Activated naive CD8-positive, alpha-beta T cell treated with anti-CD3 and anti-CD28 coated beads, Interleukin-2, amount 50 U/mL, for 16 hours (primary cell): Measurements from ENCODE around the gene ATP2C2.
"Not testable (repeated sequence)": the region's sequence is repeated elsewhere in the genome, so short reads cannot be mapped to it uniquely, and the experiment has no call there.

ENCODE experiments used
- DNase-seq: peaks from one replicate; pipeline ENCODE4 v3.0.0-alpha.2; 2020; ENCODE audit warnings: low read depth, low spot score

ATP2C2 gene

GRCh38 chr16:84340325-84341040, 27.9 kb upstream of the ATP2C2 start:
- DNase-seq, result no peak

- DNase-seq, result no peak
Measured at GRCh38 chr16:84341528-84342295, 26.6 kb upstream of the ATP2C2 start.

- not testable (repeated sequence) for DNase-seq
Measured at GRCh38 chr16:84343800-84344199, 24.5 kb upstream of the ATP2C2 start.

GRCh38 chr16:84344781-84345180, 23.6 kb upstream of the ATP2C2 start:
- DNase-seq, result no peak

- no peak for DNase-seq
Measured at GRCh38 chr16:84347161-84347560, 21.2 kb upstream of the ATP2C2 start.

GRCh38 chr16:84348386-84348888, 19.9 kb upstream of the ATP2C2 start:
- no peak for DNase-seq

- DNase-seq, result no peak
Measured at GRCh38 chr16:84349862-84350684, 18.3 kb upstream of the ATP2C2 start.

- DNase-seq, result no peak
Measured at GRCh38 chr16:84350685-84351400, 17.5 kb upstream of the ATP2C2 start.

GRCh38 chr16:84351630-84352029, 16.7 kb upstream of the ATP2C2 start:
- DNase-seq, result no peak

- no peak for DNase-seq
Measured at GRCh38 chr16:84354306-84354705, 14.0 kb upstream of the ATP2C2 start.

- no peak for DNase-seq
Measured at GRCh38 chr16:84355149-84355548, 13.2 kb upstream of the ATP2C2 start.

- DNase-seq, result no peak
Measured at GRCh38 chr16:84356176-84356575, 12.2 kb upstream of the ATP2C2 start.

GRCh38 chr16:84356591-84357116, 11.7 kb upstream of the ATP2C2 start:
- DNase-seq, result no peak

GRCh38 chr16:84357191-84357651, 11.1 kb upstream of the ATP2C2 start:
- DNase-seq, result no peak

- no peak for DNase-seq
Measured at GRCh38 chr16:84358601-84359295, 9.6 kb upstream of the ATP2C2 start.

- DNase-seq, result no peak
Measured at GRCh38 chr16:84359326-84359725, 9.0 kb upstream of the ATP2C2 start.

- DNase-seq, result no peak
Measured at GRCh38 chr16:84360170-84360569, 8.2 kb upstream of the ATP2C2 start.

- no peak for DNase-seq
Measured at GRCh38 chr16:84360748-84361147, 7.6 kb upstream of the ATP2C2 start.

- DNase-seq, result no peak
Measured at GRCh38 chr16:84361546-84361945, 6.8 kb upstream of the ATP2C2 start.

GRCh38 chr16:84362471-84362941, 5.8 kb upstream of the ATP2C2 start:
- DNase-seq, result no peak
